ENCODE measurements around the gene PAQR5. TPM values are rescaled to one million over a fixed set of nuclear protein-coding genes. Genes with fewer than 3 reads are reported as not detected.

Gene PAQR5
- total RNA-seq, 1 donor from 2014 or later, result 0.63 TPM

GRCh38 chr15:69307939-69308338, 9.2 kb downstream of the PAQR5 start:
- Histone ChIP-seq H3K9me3 (replicated peaks) (no peaks in the 10 kb centered on the region), H3K4me3 (no peak overlapping the region), H3K27ac (replicated peaks) (no peak overlapping the region), H3K4me1 (peaks cover 7% of the 10 kb centered on the region), H3K27me3 (ENCODE audit: low read depth) (no peaks in the 10 kb centered on the region), H3K36me3 (no peaks in the 10 kb centered on the region)
- TF ChIP-seq CTCF (IDR thresholded peaks at IDR 0.05; ENCODE audit: borderline replicate concordance), result no peak
- DNase-seq, result no peak
- intact Hi-C loops (cut with micrococcal nuclease), result no loop called here

GRCh38 chr15:69308949-69309348, 10.2 kb downstream of the PAQR5 start:
- Histone ChIP-seq H3K4me1 (peaks cover 7% of the 10 kb centered on the region), H3K4me3 (no peak overlapping the region), H3K9me3 (replicated peaks) (no peaks in the 10 kb centered on the region), H3K36me3 (no peaks in the 10 kb centered on the region), H3K27ac (replicated peaks) (no peak overlapping the region), H3K27me3 (ENCODE audit: low read depth) (no peaks in the 10 kb centered on the region)
- DNase-seq, result no peak
- intact Hi-C loops (cut with micrococcal nuclease), result no loop called here
- TF ChIP-seq CTCF (IDR thresholded peaks at IDR 0.05; ENCODE audit: borderline replicate concordance), result no peak

GRCh38 chr15:69311319-69311721, 12.6 kb downstream of the PAQR5 start:
- Histone ChIP-seq H3K4me1 (peaks cover 7% of the 10 kb centered on the region), H3K27me3 (ENCODE audit: low read depth) (no peaks in the 10 kb centered on the region), H3K9me3 (replicated peaks) (no peaks in the 10 kb centered on the region), H3K27ac (replicated peaks) (no peak overlapping the region), H3K4me3 (no peak overlapping the region), H3K36me3 (no peaks in the 10 kb centered on the region)
- no peak for DNase-seq
- no peak for TF ChIP-seq CTCF (IDR thresholded peaks at IDR 0.05; ENCODE audit: borderline replicate concordance)
- intact Hi-C loops (cut with micrococcal nuclease), result no loop called here

GRCh38 chr15:69313432-69314000, 14.8 kb downstream of the PAQR5 start:
- H3K4me1 ChIP-seq, result no peaks in the 10 kb centered on the region
- no peaks in the 10 kb centered on the region for H3K36me3 ChIP-seq
- no peaks in the 10 kb centered on the region for H3K9me3 ChIP-seq (replicated peaks)
- H3K27me3 ChIP-seq (ENCODE audit: low read depth), result peaks cover 6% of the 10 kb centered on the region
- H3K27ac ChIP-seq (replicated peaks), result no peak overlapping the region
- DNase-seq, result no peak
- intact Hi-C loops (cut with micrococcal nuclease), result no loop called here
- TF ChIP-seq CTCF (IDR thresholded peaks at IDR 0.05; ENCODE audit: borderline replicate concordance), result no peak
- H3K4me3 ChIP-seq, result no peak overlapping the region

GRCh38 chr15:69314131-69314530, 15.4 kb downstream of the PAQR5 start:
- H3K4me3 ChIP-seq, result no peak overlapping the region
- DNase-seq, result no peak
- no peaks in the 10 kb centered on the region for H3K36me3 ChIP-seq
- no peak overlapping the region for H3K27ac ChIP-seq (replicated peaks)
- peaks cover 6% of the 10 kb centered on the region for H3K27me3 ChIP-seq (ENCODE audit: low read depth)
- TF ChIP-seq CTCF (IDR thresholded peaks at IDR 0.05; ENCODE audit: borderline replicate concordance), result no peak
- intact Hi-C loops (cut with micrococcal nuclease), result no loop called here
- H3K4me1 ChIP-seq, result no peaks in the 10 kb centered on the region
- H3K9me3 ChIP-seq (replicated peaks), result no peaks in the 10 kb centered on the region

All from left ventricle myocardium inferior (tissue), 1 donor.